OCI-LY3 (cell line): ENCODE measurements around the gene TMEM89.

ENCODE experiments used
- H2AFZ ChIP-seq: fragments of 200-600, 300-600 bp; shearing (Covaris generic); 2 replicates; pipeline ENCODE4 v1.6.0; 2014; ENCODE audit warnings: antibody characterized with exemption, low read depth, low read length
- H3K27ac ChIP-seq: fragments of 200-600, 300-600 bp; sonication (generic); 2 replicates; pipeline ENCODE4 v1.5.1; 2014; ENCODE audit warnings: mild to moderate bottlenecking, low read length, moderate library complexity, mixed read lengths
- H3K27me3 ChIP-seq: fragments of 200-600, 300-600 bp; sonication (generic); 2 replicates; pipeline ENCODE4 v1.6.1; 2014; ENCODE audit warnings: low read depth, low read length, mixed read lengths
- H3K36me3 ChIP-seq: fragments of 200-600, 300-600 bp; sonication (generic); replicated peaks from 2 replicates; pipeline ENCODE3; 2014; ENCODE audit warnings: low read depth, low read length, mixed read lengths
- H3K4me1 ChIP-seq: fragments of 300-600, 200-600 bp; sonication (generic); 2 replicates; pipeline ENCODE4 v1.6.1; 2014; ENCODE audit warnings: low read length, mixed read lengths
- H3K4me2 ChIP-seq: fragments of 200-600, 300-600 bp; sonication (generic); 2 replicates; pipeline ENCODE4 v1.6.1; 2014; ENCODE audit warnings: low read length, mixed read lengths
- H3K4me3 ChIP-seq: fragments of 300-600, 200-600 bp; sonication (generic); 2 replicates; pipeline ENCODE4 v1.5.1; 2014; ENCODE audit warnings: antibody characterized with exemption, mild to moderate bottlenecking, low read length, moderate library complexity
- H3K79me2 ChIP-seq: fragments of 300-600, 200-600 bp; shearing (Covaris generic); 2 replicates; pipeline ENCODE4 v1.6.1; 2014; ENCODE audit warnings: mild to moderate bottlenecking, low read length, mixed read lengths
- H3K9ac ChIP-seq: fragments of 300-600, 200-600 bp; shearing (Covaris generic); 2 replicates; pipeline ENCODE4 v1.6.0; 2014; ENCODE audit warnings: mild to moderate bottlenecking, low read length, moderate library complexity
- H3K9me3 ChIP-seq: fragments of 200-600, 300-600 bp; shearing (Covaris generic); 2 replicates; pipeline ENCODE4 v1.6.1; 2014; ENCODE audit warnings: low read length, mixed read lengths; ENCODE audit not compliant: insufficient read depth
- H4K20me1 ChIP-seq: fragments of 200-600, 300-600 bp; sonication (generic); 2 replicates; pipeline ENCODE4 v1.6.1; 2016; ENCODE audit warnings: low read length, mixed read lengths; ENCODE audit not compliant: insufficient read depth
- EZH2phosphoT487 ChIP-seq: fragments of 200-600 bp; shearing (Covaris generic); IDR thresholded peaks from 2 replicates; pipeline ENCODE4 v1.6.1; 2018; ENCODE audit warnings: antibody characterized with exemption, mixed run types, low read depth
- TF ChIP-seq, protein P1 (sequence below): fragments of 200-600, 300-600 bp; sonication (generic); IDR thresholded peaks from 2 replicates; pipeline ENCODE4 v1.5.1; 2014; ENCODE audit warnings: antibody characterized with exemption, low read length, low read depth

Gene TMEM89

DNA sequence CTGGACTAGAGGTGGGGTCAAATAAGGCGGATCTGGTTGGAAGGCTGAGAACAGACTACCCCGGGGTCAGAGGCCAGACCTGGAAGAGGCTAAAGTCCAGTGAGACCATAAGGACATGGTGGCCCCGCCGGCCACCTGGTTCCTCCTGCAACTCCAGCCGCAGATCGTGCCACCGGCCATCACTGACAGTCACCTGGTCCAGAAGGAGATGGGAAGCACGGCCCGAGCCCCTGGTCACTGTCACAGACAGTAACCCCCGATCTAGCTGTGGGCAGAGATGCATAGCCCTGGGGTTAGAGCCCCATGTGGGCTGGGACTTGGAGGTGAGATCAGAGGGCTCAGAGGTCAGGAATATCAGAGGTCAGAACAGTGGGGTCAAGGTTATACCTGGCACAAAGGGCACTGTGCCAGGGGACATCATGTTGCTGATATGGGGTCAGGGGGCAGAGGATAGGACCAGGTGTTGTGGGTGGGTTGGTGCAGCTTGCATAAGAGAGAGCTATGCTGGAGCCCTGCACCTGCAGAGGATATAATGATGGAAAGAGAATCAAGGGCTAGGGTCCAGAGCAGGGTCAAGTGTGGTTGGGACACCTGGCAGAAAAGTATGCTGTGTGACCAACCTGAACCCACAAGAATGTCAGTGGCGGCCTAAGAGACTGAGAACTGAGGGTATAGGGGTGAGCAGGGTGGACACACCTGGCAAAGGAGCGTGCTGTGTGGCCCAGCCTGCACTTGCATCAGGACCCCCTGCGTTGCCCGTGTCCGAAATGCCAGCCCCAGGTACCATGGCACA, 31.6 kb upstream of the TMEM89 start:
- H3K27ac ChIP-seq, result no peak overlapping the region

DNA sequence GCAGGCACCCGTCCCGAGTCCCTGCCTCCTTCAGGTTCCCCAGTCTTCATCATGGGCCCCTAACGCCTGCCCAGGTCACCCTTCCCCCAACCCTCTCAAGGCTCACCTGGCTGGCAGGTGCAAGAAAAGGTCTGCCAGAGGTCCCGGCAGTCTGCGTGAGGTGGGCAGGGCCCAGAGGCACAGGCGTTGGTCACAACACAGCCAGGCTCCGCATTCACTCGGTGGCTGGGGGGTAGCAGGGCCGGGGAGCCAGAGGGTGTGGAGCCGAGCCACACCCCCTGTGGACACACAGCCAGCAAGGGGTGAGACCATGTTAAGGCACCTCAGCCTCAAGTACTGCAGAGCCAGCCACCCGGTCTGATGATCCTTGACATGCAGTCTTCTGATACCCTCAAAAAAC, 30.2 kb upstream of the TMEM89 start:
- Histone ChIP-seq H3K27me3 (no peaks in the 10 kb centered on the region), H3K36me3 (no peaks in the 10 kb centered on the region), H3K9me3 (no peaks in the 10 kb centered on the region), H4K20me1 (no peaks in the 10 kb centered on the region), H3K4me2 (no peak overlapping the region), H3K27ac (no peak overlapping the region), H2AFZ (no peak overlapping the region), H3K4me1 (no peaks in the 10 kb centered on the region), H3K9ac (no peak overlapping the region), H3K79me2 (no peaks in the 10 kb centered on the region), H3K4me3 (no peak overlapping the region)
- TF ChIP-seq, protein P1, sequence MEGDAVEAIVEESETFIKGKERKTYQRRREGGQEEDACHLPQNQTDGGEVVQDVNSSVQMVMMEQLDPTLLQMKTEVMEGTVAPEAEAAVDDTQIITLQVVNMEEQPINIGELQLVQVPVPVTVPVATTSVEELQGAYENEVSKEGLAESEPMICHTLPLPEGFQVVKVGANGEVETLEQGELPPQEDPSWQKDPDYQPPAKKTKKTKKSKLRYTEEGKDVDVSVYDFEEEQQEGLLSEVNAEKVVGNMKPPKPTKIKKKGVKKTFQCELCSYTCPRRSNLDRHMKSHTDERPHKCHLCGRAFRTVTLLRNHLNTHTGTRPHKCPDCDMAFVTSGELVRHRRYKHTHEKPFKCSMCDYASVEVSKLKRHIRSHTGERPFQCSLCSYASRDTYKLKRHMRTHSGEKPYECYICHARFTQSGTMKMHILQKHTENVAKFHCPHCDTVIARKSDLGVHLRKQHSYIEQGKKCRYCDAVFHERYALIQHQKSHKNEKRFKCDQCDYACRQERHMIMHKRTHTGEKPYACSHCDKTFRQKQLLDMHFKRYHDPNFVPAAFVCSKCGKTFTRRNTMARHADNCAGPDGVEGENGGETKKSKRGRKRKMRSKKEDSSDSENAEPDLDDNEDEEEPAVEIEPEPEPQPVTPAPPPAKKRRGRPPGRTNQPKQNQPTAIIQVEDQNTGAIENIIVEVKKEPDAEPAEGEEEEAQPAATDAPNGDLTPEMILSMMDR, result no peak

More for the DNA sequence above, 31.6 kb upstream of the TMEM89 start:
- Histone ChIP-seq H3K9ac (no peak overlapping the region), H3K4me1 (no peaks in the 10 kb centered on the region), H4K20me1 (no peaks in the 10 kb centered on the region; the same call in 1 of the 2 replicates), H3K4me3 (no peak overlapping the region), H3K4me2 (no peak overlapping the region), H3K9me3 (no peaks in the 10 kb centered on the region), H3K27me3 (no peaks in the 10 kb centered on the region), H3K36me3 (no peaks in the 10 kb centered on the region), H3K79me2 (no peaks in the 10 kb centered on the region), H2AFZ (no peak overlapping the region)
- no peak for TF ChIP-seq EZH2phosphoT487
- TF ChIP-seq, protein P1, result no peak

DNA sequence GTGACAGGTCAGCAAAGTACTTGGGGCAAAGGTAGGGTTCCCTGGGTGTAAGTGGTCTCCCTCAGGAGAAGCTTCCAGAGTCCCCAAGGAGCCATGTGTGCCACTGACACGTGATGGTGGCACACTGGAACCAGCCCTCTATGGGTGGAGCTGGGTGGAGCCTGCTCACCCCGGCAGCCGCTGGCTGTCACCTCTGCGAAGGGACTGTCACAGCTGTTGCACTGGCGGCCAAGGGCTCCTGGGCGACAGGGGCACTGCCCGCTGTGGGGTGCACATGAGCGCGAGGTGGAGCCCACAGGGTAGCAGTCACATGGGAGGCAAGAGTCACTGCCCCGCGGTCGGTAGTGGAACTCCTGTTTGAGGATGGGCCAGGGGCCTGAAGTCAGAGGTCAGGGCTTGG, 29.2 kb upstream of the TMEM89 start:
- Histone ChIP-seq H3K9me3 (no peaks in the 10 kb centered on the region), H3K4me1 (no peaks in the 10 kb centered on the region), H3K27ac (no peak overlapping the region), H3K4me2 (no peak overlapping the region), H3K79me2 (no peaks in the 10 kb centered on the region), H3K4me3 (no peak overlapping the region), H3K9ac (no peak overlapping the region), H4K20me1 (no peaks in the 10 kb centered on the region), H3K36me3 (no peaks in the 10 kb centered on the region), H2AFZ (no peak overlapping the region), H3K27me3 (no peaks in the 10 kb centered on the region)
- TF ChIP-seq EZH2phosphoT487, result no peak
- TF ChIP-seq, protein P1, result no peak

DNA sequence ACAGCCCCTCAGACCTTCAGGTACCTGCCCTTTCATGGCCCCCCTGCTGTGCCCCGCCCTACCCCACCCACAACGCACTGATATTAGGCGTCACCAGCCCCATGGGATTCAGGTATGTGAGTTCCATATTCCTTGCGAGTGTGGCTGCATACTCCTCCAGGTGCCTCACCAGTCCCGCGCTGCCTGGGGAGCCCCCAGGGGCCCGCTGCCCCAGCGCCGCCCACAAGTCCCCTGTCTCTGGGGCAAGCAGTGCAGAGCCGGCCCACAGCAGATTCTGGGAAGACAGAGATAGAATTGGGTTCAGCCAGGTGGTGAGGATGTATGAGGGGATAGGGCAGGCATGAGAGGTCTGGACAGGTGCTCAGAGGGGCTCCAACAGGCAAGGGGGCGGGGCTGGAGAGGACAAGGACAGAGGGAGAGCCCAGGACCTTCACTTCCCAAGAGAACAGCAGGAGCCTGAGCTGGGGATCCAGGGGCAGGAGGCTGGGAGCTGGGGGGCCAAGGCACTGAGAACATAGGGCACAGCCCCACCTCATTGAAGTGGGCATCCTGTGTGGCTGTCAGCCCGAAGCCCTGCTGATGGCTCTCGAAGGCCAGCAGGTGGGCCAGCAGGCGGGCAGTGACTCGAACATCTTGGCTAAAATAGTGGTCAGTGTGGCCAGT, 26.8 kb upstream of the TMEM89 start:
- Histone ChIP-seq H3K4me3 (no peak overlapping the region), H2AFZ (no peak overlapping the region), H3K36me3 (no peaks in the 10 kb centered on the region), H4K20me1 (no peaks in the 10 kb centered on the region), H3K27ac (no peak overlapping the region), H3K9me3 (no peaks in the 10 kb centered on the region), H3K79me2 (no peaks in the 10 kb centered on the region), H3K9ac (no peak overlapping the region), H3K4me1 (no peaks in the 10 kb centered on the region), H3K4me2 (no peak overlapping the region), H3K27me3 (no peaks in the 10 kb centered on the region)
- TF ChIP-seq EZH2phosphoT487, result no peak
- TF ChIP-seq, protein P1, result no peak
